Measurements from ENCODE around the gene CABLES1.

DNA sequence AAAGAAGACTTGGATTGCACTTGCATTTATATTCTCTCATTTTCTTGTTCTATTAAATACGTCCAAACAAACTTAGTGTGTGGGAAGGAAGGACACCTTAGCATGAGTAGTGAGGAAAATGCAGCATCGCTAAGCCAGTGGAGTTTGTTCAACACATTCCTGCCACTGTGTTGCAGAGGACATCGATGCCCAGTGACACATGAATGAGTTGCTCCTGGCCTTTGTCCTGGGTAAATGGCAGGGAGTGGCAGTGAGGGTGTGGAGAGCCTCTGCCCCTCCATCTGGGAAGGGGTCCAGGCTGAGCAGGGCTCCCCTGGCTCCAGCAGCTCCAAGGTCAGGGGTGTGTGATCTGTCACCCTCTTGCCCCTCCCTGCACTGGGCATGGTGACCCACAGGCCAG is 75.9 kb downstream of the CABLES1 start:
- TF ChIP-seq FOXM1 (IDR thresholded peaks at IDR 0.05; ENCODE audit: low read depth) = no peak
- no peak for TF ChIP-seq POLR2AphosphoS5 (IDR thresholded peaks at IDR 0.05; ENCODE audit: low read depth, low read length)
- TF ChIP-seq, protein P1, sequence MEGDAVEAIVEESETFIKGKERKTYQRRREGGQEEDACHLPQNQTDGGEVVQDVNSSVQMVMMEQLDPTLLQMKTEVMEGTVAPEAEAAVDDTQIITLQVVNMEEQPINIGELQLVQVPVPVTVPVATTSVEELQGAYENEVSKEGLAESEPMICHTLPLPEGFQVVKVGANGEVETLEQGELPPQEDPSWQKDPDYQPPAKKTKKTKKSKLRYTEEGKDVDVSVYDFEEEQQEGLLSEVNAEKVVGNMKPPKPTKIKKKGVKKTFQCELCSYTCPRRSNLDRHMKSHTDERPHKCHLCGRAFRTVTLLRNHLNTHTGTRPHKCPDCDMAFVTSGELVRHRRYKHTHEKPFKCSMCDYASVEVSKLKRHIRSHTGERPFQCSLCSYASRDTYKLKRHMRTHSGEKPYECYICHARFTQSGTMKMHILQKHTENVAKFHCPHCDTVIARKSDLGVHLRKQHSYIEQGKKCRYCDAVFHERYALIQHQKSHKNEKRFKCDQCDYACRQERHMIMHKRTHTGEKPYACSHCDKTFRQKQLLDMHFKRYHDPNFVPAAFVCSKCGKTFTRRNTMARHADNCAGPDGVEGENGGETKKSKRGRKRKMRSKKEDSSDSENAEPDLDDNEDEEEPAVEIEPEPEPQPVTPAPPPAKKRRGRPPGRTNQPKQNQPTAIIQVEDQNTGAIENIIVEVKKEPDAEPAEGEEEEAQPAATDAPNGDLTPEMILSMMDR (IDR thresholded peaks at IDR 0.05) = no peak
- no peak for TF ChIP-seq RCOR1 (IDR thresholded peaks at IDR 0.05; ENCODE audit: low read length)
- no peak for TF ChIP-seq NRF1 (IDR thresholded peaks at IDR 0.05; ENCODE audit: low read depth, low read length)
